GM19468 (cell line): ENCODE data around the gene MAP7.
"Not testable (repeated sequence)": the region's sequence is repeated elsewhere in the genome, so short reads cannot be mapped to it uniquely, and the experiment has no call there.

Source experiments
- ATAC-seq: cut with Tn5 transposase; IDR thresholded peaks from one replicate; pipeline ENCODE4 v1.9.1; 2021; ENCODE audit warnings: mild to moderate bottlenecking, moderate library complexity, moderate number of reproducible peaks; ENCODE audit not compliant: unreplicated experiment; ENCODE audit errors: extremely low read depth

Gene MAP7

DNA sequence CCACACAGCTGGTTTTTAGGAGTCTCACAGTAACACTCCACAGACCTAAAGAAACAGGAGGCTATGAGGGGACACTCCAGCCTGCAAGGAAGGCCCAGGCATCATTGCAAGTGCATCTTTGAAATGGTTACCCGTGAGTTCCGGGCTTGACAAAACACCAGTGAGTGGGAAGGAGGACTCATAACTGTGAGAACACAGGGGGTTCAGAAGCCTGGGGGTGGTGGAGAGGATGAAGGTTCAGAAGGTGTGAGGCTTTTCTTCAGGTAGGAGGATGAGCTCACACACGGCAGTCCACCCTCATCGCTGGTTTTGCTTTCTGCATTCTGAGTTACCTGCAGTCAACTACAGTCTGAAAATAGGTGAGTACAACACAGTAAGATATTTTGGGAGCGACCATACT lies 39.9 kb downstream of the MAP7 start:
- no peak for ATAC-seq

DNA sequence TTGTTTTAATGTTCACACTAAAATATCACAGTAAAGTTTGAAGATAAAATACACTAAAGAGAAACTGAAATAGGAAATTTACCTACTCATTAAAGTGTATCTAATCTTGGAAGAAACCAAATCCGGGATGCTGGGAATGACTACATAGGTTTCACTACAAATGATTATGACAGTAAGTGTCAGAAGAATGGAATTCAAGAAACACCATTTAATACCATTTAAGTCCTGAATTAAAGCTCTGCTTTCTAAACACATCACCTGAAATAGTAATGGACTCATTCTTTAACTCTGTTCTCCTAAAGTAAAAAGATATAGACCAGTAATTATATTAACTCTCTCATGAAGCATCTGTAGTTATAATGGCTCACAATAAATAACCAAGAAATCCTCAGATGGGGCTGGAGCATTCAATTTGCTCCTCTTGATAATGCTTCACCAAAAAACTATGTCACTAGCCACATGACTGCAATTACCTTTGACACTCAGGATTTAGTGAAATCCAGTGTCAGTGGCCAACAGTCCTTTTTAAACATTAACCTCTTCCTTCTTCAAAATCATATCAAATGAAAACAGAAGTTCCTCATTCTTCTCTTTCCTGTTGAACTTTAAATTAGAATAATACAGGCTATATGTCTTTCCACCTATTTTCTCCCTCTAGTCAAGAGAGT lies 41.4 kb downstream of the MAP7 start:
- no peak for ATAC-seq

DNA sequence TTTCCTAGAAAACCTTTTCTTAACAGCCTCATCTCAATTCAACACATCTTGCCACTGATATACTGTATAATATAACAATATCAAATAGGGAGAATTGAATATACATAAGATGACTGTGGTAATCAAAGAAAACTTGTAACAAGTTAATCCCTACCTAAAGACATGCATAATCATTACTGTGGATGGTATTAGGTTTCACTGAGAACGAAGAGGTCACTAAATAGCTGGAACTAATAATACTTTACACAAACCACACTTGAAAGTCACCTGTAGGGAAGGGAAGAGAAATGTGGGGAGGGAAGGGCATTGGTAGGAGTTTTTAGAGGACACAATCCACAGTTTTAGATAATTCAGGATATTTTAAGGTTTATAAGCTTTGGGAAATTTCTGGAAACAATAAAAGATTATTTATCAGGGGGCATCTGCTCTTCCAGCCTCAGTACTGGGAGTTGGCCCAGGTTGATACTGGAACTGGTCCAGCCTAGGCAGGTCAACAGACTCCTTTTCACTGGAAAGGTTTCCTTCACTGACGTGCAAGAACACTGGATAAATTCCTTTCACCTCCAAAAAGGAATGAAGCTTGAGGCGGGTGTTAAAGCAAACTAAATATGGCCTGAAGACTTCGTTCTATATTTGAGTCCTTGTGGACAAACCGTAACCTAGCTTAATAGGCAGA lies 44.0 kb downstream of the MAP7 start:
- ATAC-seq, result no peak

DNA sequence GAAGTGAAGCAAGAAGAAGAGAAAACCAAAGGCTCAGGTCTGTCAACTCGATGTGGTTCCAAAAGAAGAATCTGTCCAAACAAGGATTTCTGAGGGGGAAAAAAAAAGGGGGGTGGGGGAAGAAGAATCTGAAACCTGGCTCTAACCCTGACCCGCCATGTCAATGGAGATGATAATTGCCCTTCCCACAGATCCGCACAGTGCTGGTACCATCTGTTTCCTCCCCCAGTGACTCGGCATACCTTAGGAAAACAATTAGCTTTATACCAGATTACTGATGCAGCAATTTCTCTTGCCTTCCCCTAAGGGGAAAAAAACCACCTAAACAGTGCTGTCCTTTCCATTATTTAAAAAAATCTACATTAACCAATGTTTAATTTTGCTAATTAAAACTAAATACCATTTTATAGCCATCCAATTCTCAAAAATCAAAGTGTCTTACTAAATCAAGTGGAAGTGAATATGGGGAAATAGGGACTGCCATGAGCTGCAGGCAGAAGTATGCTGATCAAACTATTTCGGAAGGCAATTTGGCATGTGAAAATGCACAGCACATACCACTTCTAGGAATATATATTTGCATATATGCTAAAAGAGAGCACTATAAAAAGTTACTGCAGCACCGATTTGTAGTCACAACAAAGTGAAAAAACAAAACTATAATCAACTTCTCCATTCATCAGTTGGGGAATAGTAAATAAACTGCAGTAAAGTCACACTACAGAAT lies 46.8 kb downstream of the MAP7 start:
- ATAC-seq, result no peak

DNA sequence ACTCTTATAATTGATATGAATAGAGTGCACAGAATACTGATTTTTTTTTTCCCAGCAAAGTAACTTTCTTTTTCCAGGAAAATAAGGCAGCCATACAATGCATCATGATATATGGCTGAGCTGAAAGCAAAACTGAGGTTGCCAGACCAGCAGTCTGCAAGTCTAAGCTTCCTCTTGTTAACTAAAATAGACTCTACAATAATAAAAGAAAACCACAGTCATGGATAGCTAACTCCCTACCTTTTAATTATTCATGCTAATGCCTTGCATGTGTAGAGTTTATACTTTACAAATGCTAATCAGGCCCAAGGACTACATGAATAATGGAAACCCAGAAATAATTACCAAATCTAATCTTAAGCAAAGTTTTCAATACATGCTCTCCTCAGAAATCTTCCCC lies 47.4 kb downstream of the MAP7 start:
- no peak for ATAC-seq

DNA sequence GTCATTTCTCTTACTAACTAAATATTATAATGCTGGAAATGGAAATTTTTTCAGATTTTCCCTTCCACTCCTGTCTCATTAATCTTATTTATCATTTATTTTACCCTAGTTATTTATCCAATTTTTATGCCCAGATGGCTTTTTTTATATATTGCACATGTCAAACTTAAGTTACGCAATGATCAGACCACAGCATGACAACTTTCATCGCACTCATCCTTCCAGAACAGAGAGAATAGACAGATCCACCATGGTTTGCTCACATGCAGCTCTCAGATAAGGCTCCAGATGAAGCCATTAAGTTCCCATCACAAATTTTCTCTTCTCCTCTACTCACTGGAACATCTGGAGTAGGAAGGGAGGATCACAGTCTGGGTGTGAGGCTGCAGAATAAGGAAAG lies 48.7 kb downstream of the MAP7 start:
- ATAC-seq, result no peak

DNA sequence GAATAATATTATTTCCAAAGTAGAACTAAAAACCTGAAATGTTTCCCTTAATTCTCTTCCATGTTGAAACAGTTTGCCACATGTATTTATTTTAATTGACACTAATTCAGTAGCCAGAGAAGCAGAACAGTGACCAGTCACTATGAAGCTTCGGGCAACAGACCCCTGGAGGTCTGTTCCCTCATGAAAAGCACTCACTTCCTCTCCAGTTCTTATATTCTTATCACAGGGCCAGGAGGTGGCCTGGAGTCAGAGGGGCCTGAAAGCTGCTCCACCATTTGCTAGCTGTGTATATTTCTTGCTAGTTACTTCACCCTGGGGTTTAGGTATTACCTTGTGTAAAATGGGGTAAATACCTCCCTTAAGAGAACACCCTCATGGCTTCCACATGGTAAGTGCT lies 49.1 kb downstream of the MAP7 start:
- ATAC-seq, result no peak

DNA sequence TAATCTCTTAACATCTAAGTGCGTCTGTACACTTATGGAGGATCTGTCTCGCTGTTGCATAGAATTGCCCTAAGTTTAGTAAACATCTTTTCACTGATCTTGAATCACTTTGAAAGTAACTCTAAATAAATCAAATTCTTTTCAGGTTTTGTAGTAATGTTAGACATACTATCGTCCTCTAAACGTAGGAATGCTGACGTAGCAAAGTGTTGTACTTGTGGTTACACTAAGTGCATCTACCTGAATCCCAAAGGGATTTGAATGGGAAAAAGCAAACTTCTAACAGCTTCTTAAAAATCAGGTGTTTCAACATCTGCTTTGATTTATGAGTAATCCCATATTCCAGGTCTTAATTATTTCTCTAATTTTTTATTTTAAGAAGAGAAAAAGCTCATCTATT lies 49.8 kb downstream of the MAP7 start:
- ATAC-seq, result no peak

DNA sequence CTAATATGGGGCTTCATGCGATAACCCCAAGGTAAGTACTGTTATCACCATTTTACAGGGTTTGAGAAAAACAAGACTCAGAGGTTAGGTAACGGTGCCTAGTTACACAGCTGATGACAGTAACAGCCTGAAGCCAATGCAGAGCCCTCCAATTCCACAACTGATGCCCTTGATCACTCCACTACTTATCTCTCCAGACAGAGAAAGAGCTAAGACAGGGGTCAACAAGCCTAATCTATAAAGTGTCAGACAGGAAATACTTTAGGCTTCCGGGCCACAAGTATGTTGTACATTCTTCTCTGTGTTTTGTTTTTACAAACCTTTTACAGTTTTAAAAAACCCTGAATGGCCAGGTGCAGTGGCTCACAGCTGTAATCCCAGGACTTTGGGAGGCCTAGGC lies 50.9 kb downstream of the MAP7 start:
- ATAC-seq, result no peak

DNA sequence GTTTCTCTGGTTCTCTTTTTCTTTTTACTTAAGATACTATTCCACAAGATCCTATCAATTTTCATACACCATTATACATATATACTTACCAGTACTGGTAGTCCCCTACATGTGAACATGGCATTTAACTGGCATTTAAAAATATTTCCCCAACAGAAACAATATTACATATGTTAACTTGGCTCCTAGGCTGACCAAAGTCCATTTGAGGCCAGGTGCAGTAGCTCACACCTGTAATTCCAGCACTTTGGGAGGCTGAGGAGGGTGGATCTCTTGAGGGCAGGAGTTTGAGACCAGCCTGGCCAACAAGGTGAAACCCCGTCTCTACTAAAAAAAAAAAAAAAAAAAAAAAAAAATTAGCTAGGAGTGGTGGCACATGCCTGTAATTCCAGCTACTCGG lies 53.8 kb downstream of the MAP7 start:
- ATAC-seq, result not testable (repeated sequence)

DNA sequence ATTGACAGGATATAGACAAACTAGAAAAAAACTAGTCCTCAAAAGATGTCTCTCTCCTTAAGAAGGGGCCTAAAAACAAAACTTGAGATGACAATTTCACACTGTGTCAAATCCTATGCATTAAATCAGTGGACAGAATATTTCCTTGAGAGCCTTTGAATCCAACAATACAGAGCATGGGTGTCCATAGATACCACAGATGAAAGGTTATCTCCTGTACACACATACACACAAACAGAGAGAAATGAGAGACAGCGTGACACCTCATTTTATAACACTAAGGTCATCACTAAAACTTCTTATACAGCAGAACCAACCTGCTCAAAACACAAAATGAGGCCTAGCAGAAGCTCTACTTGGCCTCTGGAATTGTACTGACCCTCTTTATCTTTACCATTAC lies 55.5 kb downstream of the MAP7 start:
- no peak for ATAC-seq

DNA sequence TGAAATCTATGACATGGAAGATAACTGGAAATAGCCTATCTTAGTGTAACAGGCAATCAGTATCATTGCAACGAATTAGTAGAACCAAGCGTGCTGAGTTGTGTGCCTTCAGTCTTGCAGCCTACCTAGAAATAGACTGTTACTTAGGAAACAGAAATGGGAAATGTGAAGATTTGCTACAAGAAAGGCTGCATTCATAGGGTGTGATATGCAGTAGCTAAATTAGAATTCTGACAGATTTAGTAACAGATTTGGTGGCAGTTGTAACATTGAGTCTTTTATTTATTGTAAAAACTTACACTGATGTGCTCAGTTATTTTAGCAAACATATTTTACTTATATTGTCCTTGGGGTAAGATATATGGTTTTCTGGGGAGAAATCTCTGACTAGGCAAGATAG lies 56.2 kb downstream of the MAP7 start:
- no peak for ATAC-seq

DNA sequence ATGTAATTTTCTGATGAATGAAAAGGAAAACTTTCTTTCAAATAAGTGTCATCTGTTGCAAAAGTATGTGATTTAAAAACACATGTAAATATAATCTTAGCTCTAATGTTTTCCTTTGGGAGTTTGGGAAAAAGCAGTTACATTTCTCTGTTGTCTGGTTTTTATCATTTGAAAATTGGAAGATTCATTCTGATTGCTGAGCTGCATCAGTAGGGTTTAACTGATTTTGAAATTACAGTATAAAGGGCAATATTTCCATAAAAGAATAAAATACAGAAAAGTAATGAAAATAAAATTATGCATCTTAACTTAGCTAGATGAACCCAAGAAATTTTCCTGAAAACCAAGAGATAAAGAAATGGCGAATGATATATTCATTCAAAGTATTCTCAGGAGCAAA lies 57.8 kb downstream of the MAP7 start:
- ATAC-seq, result no peak

DNA sequence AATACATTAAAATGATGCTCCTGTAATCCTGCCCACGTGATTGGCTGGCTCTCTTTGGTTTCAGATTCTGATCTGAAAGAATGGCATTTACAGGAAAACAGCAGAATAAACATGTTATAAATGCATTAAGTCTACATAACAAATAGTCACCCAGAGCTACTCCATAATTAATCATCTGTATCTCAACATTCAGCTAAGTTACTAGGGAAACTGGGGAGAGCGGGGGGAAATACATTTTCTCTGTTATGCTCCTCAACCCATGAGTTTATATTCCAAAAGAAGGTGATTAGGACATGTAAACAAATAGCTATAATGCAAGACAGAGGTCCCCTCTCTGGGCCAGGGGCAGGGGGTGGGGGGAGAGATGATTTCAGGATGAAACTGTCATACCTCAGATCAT lies 58.5 kb downstream of the MAP7 start:
- no peak for ATAC-seq

DNA sequence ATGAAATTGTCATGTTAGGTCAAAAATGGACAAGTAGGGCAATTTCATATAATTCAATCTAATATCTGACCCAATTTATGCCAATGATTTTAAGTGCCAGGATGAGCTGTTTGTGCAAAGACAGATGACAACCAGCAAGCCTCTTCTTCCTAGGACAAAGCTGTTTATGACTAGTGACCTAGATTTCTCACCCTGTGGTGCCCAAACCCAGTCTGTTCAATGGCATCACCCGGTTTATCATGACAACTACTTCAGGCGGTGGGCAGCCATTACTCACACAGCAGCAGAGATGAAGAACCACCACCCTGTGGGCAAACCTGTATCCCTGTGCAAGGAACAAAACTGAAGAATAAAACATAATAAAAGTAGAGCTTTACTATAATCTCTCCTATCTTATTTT lies 59.0 kb downstream of the MAP7 start:
- no peak for ATAC-seq

DNA sequence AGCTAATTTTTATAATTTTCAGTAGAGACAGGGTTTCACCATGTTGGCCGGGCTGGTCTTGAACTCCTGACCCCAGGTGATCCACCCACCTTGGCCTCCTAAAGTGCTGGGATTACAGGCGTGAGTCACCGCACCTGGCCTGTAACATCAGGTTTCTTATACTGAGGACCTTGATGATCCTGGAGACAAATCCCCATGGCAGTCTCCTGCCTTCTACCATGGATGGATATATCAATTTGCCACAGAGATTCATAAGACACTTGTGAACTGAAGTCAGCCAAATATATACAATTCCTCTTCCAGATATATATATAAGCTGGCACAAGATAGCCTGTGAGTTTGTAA lies 60.6 kb downstream of the MAP7 start:
- not testable (repeated sequence) for ATAC-seq

DNA sequence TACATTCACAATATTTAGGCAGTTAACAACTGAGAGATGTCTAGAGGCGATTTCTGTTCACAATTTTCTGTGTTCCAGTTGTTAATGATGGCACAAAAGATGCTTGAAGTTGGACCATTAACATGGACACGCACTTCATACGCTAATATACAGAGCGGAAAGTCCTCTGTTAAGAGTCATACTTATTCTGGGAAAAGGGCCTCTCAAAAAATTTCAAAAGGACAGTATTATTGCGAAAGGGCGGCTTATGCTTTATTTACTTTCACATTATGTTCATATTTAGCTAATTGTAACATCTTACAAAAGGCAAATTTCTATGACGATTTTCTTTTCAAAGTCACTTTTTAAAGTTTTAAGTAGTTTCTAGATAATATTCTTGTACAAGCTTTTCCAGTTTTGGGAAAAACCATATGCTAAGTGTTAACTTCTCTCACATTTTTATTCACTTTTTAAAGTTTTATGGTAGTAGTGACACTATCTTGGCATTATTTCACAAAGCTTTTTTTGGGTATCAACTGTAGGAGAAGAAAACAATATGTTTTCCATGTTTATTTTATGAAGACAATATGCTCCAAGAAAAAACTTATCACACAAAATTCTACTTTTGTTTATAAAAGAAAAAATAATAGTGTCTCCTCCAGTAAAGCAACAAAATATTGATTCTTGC lies 62.3 kb downstream of the MAP7 start:
- no peak for ATAC-seq

DNA sequence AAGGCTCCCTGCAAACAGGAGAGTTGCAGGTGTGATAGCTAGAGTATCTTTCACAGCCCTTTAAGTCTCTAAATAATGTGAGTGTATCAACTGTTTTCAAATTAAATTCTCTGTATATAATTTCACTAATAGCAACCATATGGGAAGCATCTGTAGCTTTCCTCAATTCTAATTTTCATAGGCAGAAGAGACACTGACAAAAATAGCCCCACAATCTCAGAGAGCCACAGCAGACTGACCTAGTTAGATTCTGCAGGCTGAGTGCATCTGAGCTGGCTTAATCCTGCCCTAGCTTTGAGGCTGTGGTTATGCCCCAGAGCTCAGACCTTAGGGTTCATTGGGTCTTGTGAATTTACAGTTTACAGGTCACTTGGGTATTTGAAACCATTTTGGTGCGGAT lies 63.9 kb downstream of the MAP7 start:
- ATAC-seq, result no peak

DNA sequence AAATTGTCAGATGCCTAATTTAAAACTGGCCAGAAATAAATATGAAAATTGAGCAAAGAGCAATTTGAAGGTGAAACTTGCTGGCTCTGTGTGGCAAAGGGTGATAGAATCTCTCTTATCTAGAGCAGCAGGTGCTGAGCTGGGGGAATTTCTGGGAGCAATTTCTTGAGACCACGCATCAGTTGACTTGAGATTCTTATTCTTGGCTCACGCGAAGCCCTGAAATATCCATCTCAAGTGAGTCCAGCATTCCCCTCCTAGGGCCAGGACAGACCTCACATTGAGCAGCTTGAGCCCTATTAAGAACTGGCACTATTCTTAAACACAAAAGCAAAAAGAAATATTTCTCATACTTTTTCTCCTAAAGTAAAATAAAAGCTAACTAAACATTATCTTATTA lies 66.3 kb downstream of the MAP7 start:
- no peak for ATAC-seq

DNA sequence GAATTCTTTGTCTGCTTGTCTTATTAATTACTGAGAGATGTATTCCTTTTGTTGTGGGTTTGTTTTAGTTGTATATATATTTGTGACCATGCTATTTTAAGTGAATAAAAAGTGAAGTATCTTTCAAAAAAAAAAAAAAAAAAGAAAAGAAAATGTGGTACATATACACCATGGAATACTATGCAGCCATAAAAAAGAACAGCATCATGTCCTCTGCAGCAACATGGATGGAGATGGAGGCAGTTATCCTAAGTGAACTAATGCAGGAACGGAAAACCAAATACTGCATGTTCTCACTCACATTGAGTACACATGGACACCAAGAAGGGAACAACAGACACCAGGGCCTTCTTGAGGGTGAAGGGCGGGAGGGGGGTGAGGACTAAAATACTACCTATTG lies 67.2 kb downstream of the MAP7 start:
- not testable (repeated sequence) for ATAC-seq

DNA sequence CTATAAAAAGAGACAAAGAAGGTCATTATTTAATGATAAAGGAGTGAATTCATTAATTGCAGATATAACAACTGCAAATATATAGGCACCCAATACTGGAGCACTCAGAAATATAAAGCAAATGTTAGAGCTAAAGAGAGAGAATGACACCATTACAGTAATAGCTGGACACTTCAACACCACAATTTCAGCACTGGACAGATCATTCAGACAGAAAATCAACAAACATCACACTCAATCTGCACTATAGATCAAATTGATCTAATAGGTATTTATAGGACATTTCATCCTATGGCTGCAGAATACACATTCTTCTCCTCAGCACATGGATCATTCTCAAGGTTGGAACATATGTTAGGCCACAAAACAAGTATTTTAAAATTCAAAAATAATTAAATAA lies 72.7 kb downstream of the MAP7 start:
- no peak for ATAC-seq
